Peyer's patch (tissue), 4 donors: Measurements from ENCODE around the gene GPC3.

ENCODE experiments used
- CTCF ChIP-seq, 6 experiments: fragments of 450-650 bp in 4 of 6; fragments of 200-600 bp in 2 of 6; sonication (generic) in 1 of 6; IDR thresholded peaks; one replicate each; pipeline ENCODE4 v1.5.1; 2017 to 2019; ENCODE audit warnings: antibody characterized with exemption in 6 of 6, mild to moderate bottlenecking in 3 of 6, moderate library complexity in 1 of 6
- POLR2A ChIP-seq, 2 donors: fragments of 450-650 bp; IDR thresholded peaks; one replicate each; pipeline ENCODE4 v1.5.1; 2017; ENCODE audit warnings: antibody characterized with exemption in 2 of 2, mild to moderate bottlenecking in 2 of 2, moderate library complexity in 2 of 2

DNA sequence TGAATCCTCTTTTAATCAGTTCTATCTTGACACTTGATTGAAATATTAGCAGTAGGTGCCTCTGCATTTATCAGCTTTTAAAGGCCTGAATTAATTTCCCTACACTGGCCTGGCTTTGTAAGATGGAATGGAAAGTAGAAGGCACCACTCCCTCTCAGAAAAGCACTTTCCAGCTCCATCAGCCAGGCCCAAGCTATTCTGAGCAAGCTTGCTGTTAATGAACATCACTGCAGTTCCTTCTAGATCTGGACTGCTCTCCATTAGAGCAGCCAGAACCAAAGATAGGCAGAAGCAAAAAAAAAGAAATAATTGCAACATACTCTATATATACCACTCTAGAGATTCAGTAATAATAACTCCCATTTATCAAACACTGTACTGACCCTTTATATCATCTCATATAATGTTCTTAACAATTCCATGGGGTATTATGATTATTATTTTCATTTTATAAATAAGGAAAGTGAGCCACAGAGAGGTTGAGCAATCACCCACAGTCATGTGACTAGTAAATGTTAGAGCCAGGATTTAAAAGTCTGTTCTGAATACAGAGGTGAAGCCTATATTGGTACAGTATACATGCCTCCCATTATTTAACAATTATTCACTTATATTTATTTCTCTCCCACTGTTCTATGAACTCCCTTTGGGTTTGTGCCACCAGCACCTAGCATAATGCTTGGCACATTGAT is 39.4 kb upstream of the GPC3 start:
- TF ChIP-seq CTCF (IDR thresholded peaks at IDR 0.05) (no peak), POLR2A (IDR thresholded peaks at IDR 0.05) (no peak)
